Parathyroid adenoma (tissue), 2 donors: ENCODE results near the gene TXNRD2.

Experiments used
- H2AFZ ChIP-seq: fragments of 300-600 bp; sonication (generic); one replicate; pipeline ENCODE4 v1.7.0; 2017; ENCODE audit warnings: antibody characterized with exemption, mild to moderate bottlenecking
- H3K27ac ChIP-seq: fragments of 300-600 bp; sonication (generic); one replicate; pipeline ENCODE4 v1.7.0; 2017
- H3K27me3 ChIP-seq: fragments of 300-600 bp; sonication (generic); one replicate; pipeline ENCODE4 v1.7.0; 2017; ENCODE audit warnings: low read length; ENCODE audit not compliant: control insufficient read depth, insufficient read depth
- H3K36me3 ChIP-seq: fragments of 300-600 bp; sonication (generic); one replicate; pipeline ENCODE4 v1.7.0; 2017; ENCODE audit warnings: low read length; ENCODE audit not compliant: control insufficient read depth, insufficient read depth
- H3K4me1 ChIP-seq: fragments of 300-600 bp; sonication (generic); one replicate; pipeline ENCODE4 v1.7.0; 2017; ENCODE audit warnings: control low read depth
- H3K4me2 ChIP-seq: fragments of 300-600 bp; sonication (generic); one replicate; pipeline ENCODE4 v1.7.0; 2017; ENCODE audit warnings: low read length
- H3K4me3 ChIP-seq: fragments of 300-600 bp; sonication (generic); one replicate; pipeline ENCODE4 v1.7.0; 2017; ENCODE audit warnings: low read depth, low read length
- H3K79me2 ChIP-seq: fragments of 300-600 bp; sonication (generic); one replicate; pipeline ENCODE4 v1.7.0; 2017; ENCODE audit warnings: control low read depth
- H3K9ac ChIP-seq: fragments of 300-600 bp; sonication (generic); one replicate; pipeline ENCODE4 v1.7.0; 2017; ENCODE audit warnings: mild to moderate bottlenecking
- H3K9me3 ChIP-seq: fragments of 300-600 bp; sonication (generic); one replicate; pipeline ENCODE4 v1.7.0; 2017; ENCODE audit warnings: low read length; ENCODE audit not compliant: control insufficient read depth
- CTCF ChIP-seq: fragments of 300-600 bp; sonication (generic); IDR thresholded peaks from one replicate; pipeline ENCODE4 v1.7.0; 2017; ENCODE audit warnings: antibody characterized with exemption, mild to moderate bottlenecking
- donor health status: primary hyperparathyroidism.

The TXNRD2 gene

GRCh38 chr22:19983741-19984140 is 42.1 kb upstream of the TXNRD2 start:
- no peak overlapping the region for H3K27ac ChIP-seq
- no peaks in the 10 kb centered on the region for H3K9me3 ChIP-seq
- H3K4me3 ChIP-seq: no peak overlapping the region
- H3K9ac ChIP-seq: no peak overlapping the region
- no peak overlapping the region for H3K4me2 ChIP-seq
- H3K36me3 ChIP-seq: no peaks in the 10 kb centered on the region
- peaks cover 5% of the 10 kb centered on the region for H3K4me1 ChIP-seq
- H3K27me3 ChIP-seq: no peaks in the 10 kb centered on the region
- H2AFZ ChIP-seq: no peak overlapping the region
- peaks cover 2% of the 10 kb centered on the region for H3K79me2 ChIP-seq
- TF ChIP-seq CTCF: no peak

GRCh38 chr22:19982991-19983578 is 41.5 kb upstream of the TXNRD2 start:
- Histone ChIP-seq H3K27ac (no peak overlapping the region), H3K27me3 (no peaks in the 10 kb centered on the region), H3K36me3 (no peaks in the 10 kb centered on the region), H3K9ac (no peak overlapping the region), H3K9me3 (no peaks in the 10 kb centered on the region), H3K79me2 (peaks cover 2% of the 10 kb centered on the region), H3K4me1 (peaks cover 5% of the 10 kb centered on the region), H3K4me3 (no peak overlapping the region), H3K4me2 (no peak overlapping the region), H2AFZ (no peak overlapping the region)
- TF ChIP-seq CTCF: no peak

- Histone ChIP-seq H3K9me3 (no peaks in the 10 kb centered on the region), H3K27ac (no peak overlapping the region), H3K36me3 (no peaks in the 10 kb centered on the region), H3K27me3 (no peaks in the 10 kb centered on the region), H3K9ac (no peak overlapping the region), H3K4me3 (no peak overlapping the region), H3K79me2 (peaks cover 2% of the 10 kb centered on the region), H3K4me2 (no peak overlapping the region), H2AFZ (no peak overlapping the region), H3K4me1 (peaks cover 5% of the 10 kb centered on the region)
- TF ChIP-seq CTCF: no peak
Observed at GRCh38 chr22:19981961-19982920, 40.6 kb upstream of the TXNRD2 start.

GRCh38 chr22:19981171-19981960 is 39.7 kb upstream of the TXNRD2 start:
- H3K27me3 ChIP-seq: no peaks in the 10 kb centered on the region
- no peak overlapping the region for H2AFZ ChIP-seq
- H3K36me3 ChIP-seq: no peaks in the 10 kb centered on the region
- H3K9me3 ChIP-seq: no peaks in the 10 kb centered on the region
- peaks cover 2% of the 10 kb centered on the region for H3K79me2 ChIP-seq
- no peak overlapping the region for H3K9ac ChIP-seq
- H3K27ac ChIP-seq: no peak overlapping the region
- no peak overlapping the region for H3K4me2 ChIP-seq
- no peak for TF ChIP-seq CTCF
- peaks cover 5% of the 10 kb centered on the region for H3K4me1 ChIP-seq
- no peak overlapping the region for H3K4me3 ChIP-seq
